Mesenchymal stem cell (in vitro differentiated cells and primary cell): ENCODE measurements around the gene NOS3.
A peak's percentile ranks its signal among the peaks of the same experiment; 100 is the strongest.

Experiments used
- DNase-seq: peaks from one replicate; pipeline ENCODE4 v3.0.0-alpha.2; 2013
- H2AFZ ChIP-seq: one replicate; pipeline ENCODE4 v1.6.1; 2013; ENCODE audit warnings: low read depth, mild to moderate bottlenecking, control low read depth, inconsistent platforms, low read length, moderate library complexity
- H2AK5ac ChIP-seq: 2 replicates; pipeline ENCODE4 v1.6.1; 2013; ENCODE audit warnings: low read length, moderate library complexity, mild to moderate bottlenecking, inconsistent platforms; ENCODE audit not compliant: severe bottlenecking
- H2BK120ac ChIP-seq: one replicate; pipeline ENCODE4 v1.6.1; 2013; ENCODE audit warnings: low read depth, mild to moderate bottlenecking, inconsistent platforms, low read length, moderate library complexity
- H2BK12ac ChIP-seq, 2 experiments: one replicate each; pipeline ENCODE4 v1.6.1; 2013; ENCODE audit warnings: inconsistent platforms in 2 of 2, low read length in 2 of 2, mild to moderate bottlenecking in 2 of 2, moderate library complexity in 2 of 2, control low read depth in 1 of 2
- H2BK15ac ChIP-seq: one replicate; pipeline ENCODE4 v1.6.1; 2013; ENCODE audit warnings: mild to moderate bottlenecking, low read depth, inconsistent platforms; ENCODE audit not compliant: poor library complexity, severe bottlenecking
- H2BK5ac ChIP-seq: 2 replicates; pipeline ENCODE4 v1.6.1; 2013; ENCODE audit warnings: low read depth, mild to moderate bottlenecking, low read length, control low read depth, inconsistent platforms; ENCODE audit not compliant: poor library complexity, severe bottlenecking
- H3K14ac ChIP-seq, 2 experiments: one replicate each; pipeline ENCODE4 v1.6.1; 2013; ENCODE audit warnings: inconsistent platforms in 2 of 2, low read length in 2 of 2, control low read depth in 1 of 2, mild to moderate bottlenecking in 1 of 2, moderate library complexity in 1 of 2
- H3K18ac ChIP-seq, 2 experiments: one replicate each; pipeline ENCODE4 v1.6.1; 2013; ENCODE audit warnings: inconsistent platforms in 2 of 2, low read length in 2 of 2, control low read depth in 1 of 2, low read depth in 1 of 2, mild to moderate bottlenecking in 1 of 2
- H3K23ac ChIP-seq, 2 experiments: one replicate each; pipeline ENCODE4 v1.6.1; 2013; ENCODE audit warnings: inconsistent platforms in 2 of 2, low read length in 2 of 2, mild to moderate bottlenecking in 2 of 2, moderate library complexity in 2 of 2, control low read depth in 1 of 2
- H3K27ac ChIP-seq: 2 replicates; pipeline ENCODE4 v1.5.1; 2013; ENCODE audit warnings: mild to moderate bottlenecking, moderate library complexity, low read length, control low read depth, inconsistent platforms; ENCODE audit not compliant: poor library complexity, severe bottlenecking
- H3K27me3 ChIP-seq, 2 experiments: 2 replicates each; pipeline versions ENCODE4 v1.6.1 to v1.7.0; 2013; ENCODE audit warnings: low read length in 2 of 2, mild to moderate bottlenecking in 2 of 2, moderate library complexity in 2 of 2, control low read depth in 1 of 2, inconsistent platforms in 1 of 2; ENCODE audit not compliant: control insufficient read depth in 1 of 2, insufficient read depth in 1 of 2
- H3K36me3 ChIP-seq, 2 experiments: 2 replicates each; pipeline versions ENCODE4 v1.6.1 to v1.7.0; 2013; ENCODE audit warnings: low read length in 2 of 2, control low read depth in 1 of 2, inconsistent platforms in 1 of 2, low read depth in 1 of 2, mild to moderate bottlenecking in 1 of 2; ENCODE audit not compliant: insufficient read depth in 2 of 2, control insufficient read depth in 1 of 2
- H3K4ac ChIP-seq, 2 experiments: one replicate each; pipeline ENCODE4 v1.6.1; 2013; ENCODE audit warnings: inconsistent platforms in 2 of 2, low read length in 2 of 2, mild to moderate bottlenecking in 2 of 2, moderate library complexity in 2 of 2, control low read depth in 1 of 2, low read depth in 1 of 2
- H3K4me1 ChIP-seq: 2 replicates; pipeline ENCODE4 v1.6.1; 2013; ENCODE audit warnings: low read depth, low read length, control low read depth; ENCODE audit not compliant: control insufficient read depth, insufficient read depth
- H3K4me2 ChIP-seq: 2 replicates; pipeline ENCODE4 v1.6.1; 2013; ENCODE audit warnings: low read length, mild to moderate bottlenecking, inconsistent platforms; ENCODE audit not compliant: poor library complexity, severe bottlenecking
- H3K4me3 ChIP-seq, 2 experiments: 2 replicates each; pipeline versions ENCODE4 v1.5.1 to v1.7.0; 2013; ENCODE audit warnings: low read length in 2 of 2, mild to moderate bottlenecking in 2 of 2, control low read depth in 1 of 2, low read depth in 1 of 2; ENCODE audit not compliant: insufficient read depth in 1 of 2
- H3K79me1 ChIP-seq: replicated peaks from 2 replicates; pipeline ENCODE4 v1.6.1; 2013; ENCODE audit warnings: mild to moderate bottlenecking, control low read depth, low read length, inconsistent platforms; ENCODE audit not compliant: poor library complexity, severe bottlenecking
- H3K9ac ChIP-seq: 2 replicates; pipeline ENCODE4 v1.7.0; 2013; ENCODE audit warnings: mild to moderate bottlenecking, low read length, moderate library complexity
- H3K9me3 ChIP-seq: 2 replicates; pipeline ENCODE4 v1.7.0; 2013; ENCODE audit warnings: mild to moderate bottlenecking, low read length; ENCODE audit not compliant: control insufficient read depth
- H4K8ac ChIP-seq: one replicate; pipeline ENCODE4 v1.6.1; 2013; ENCODE audit warnings: inconsistent platforms, mild to moderate bottlenecking, low read length, moderate library complexity
- H4K91ac ChIP-seq: one replicate; pipeline ENCODE4 v1.6.1; 2013; ENCODE audit warnings: mild to moderate bottlenecking, low read length, inconsistent platforms
- WGBS: methylation state at CpG from one replicate; pipeline ENCODE4 v1.1.7; 2013; ENCODE audit warnings: mixed read lengths; 5-methylcytosine and 5-hydroxymethylcytosine counted together

The NOS3 gene

GRCh38 chr7:150967349-150967748, 23.5 kb upstream of the NOS3 start:
- H3K9ac ChIP-seq, result no peak overlapping the region
- no peak overlapping the region for H3K4me3 ChIP-seq
- peaks cover 72 to 93% of the 10 kb centered on the region in 2 experiments for H3K27me3 ChIP-seq
- no peak overlapping the region for H2BK12ac ChIP-seq
- H3K27ac ChIP-seq, result no peak overlapping the region
- H2BK15ac ChIP-seq, result no peak overlapping the region
- H4K91ac ChIP-seq, result no peak overlapping the region
- H3K23ac ChIP-seq, result no peak overlapping the region
- no peaks in the 10 kb centered on the region for H3K79me1 ChIP-seq
- H2AFZ ChIP-seq, result no peak overlapping the region
- no peak overlapping the region for H2AK5ac ChIP-seq
- no peak overlapping the region for H3K4me2 ChIP-seq
- H4K8ac ChIP-seq, result no peak overlapping the region
- H3K4ac ChIP-seq, result no peak overlapping the region
- H3K9me3 ChIP-seq, result no peaks in the 10 kb centered on the region
- DNase-seq, result no peak
- no peak overlapping the region for H3K18ac ChIP-seq
- H2BK5ac ChIP-seq, result no peak overlapping the region
- H3K36me3 ChIP-seq, result no peaks in the 10 kb centered on the region
- no peak overlapping the region for H3K14ac ChIP-seq
- peaks cover 9% of the 10 kb centered on the region for H3K4me1 ChIP-seq
- H2BK120ac ChIP-seq, result no peak overlapping the region
- 78% methylated on average over 4 of the region's 6 CpGs for WGBS

GRCh38 chr7:150968056-150968733, 22.6 kb upstream of the NOS3 start:
- 95% methylated on average over 15 of the region's 15 CpGs for WGBS
- H2BK15ac ChIP-seq, result no peak overlapping the region
- H3K79me1 ChIP-seq, result no peaks in the 10 kb centered on the region
- no peak overlapping the region for H2BK5ac ChIP-seq
- no peak overlapping the region for H3K18ac ChIP-seq
- peaks cover 81 to 94% of the 10 kb centered on the region in 2 experiments for H3K27me3 ChIP-seq
- H3K4me2 ChIP-seq, result no peak overlapping the region
- no peak overlapping the region for H2BK120ac ChIP-seq
- no peak overlapping the region for H2AFZ ChIP-seq
- no peak overlapping the region for H4K91ac ChIP-seq
- H3K23ac ChIP-seq, result no peak overlapping the region
- no peak overlapping the region for H3K4ac ChIP-seq
- no peaks in the 10 kb centered on the region for H3K36me3 ChIP-seq
- H3K9ac ChIP-seq, result no peak overlapping the region
- no peak overlapping the region for H3K14ac ChIP-seq
- H4K8ac ChIP-seq, result no peak overlapping the region
- DNase-seq, result no peak
- H2AK5ac ChIP-seq, result no peak overlapping the region
- peaks cover 4% of the 10 kb centered on the region for H3K4me1 ChIP-seq
- no peak overlapping the region for H2BK12ac ChIP-seq
- no peaks in the 10 kb centered on the region for H3K9me3 ChIP-seq
- no peak overlapping the region for H3K27ac ChIP-seq
- H3K4me3 ChIP-seq, result peak overlapping the region in 1 of 2 experiments; percentile 43

- Histone ChIP-seq H4K8ac (no peak overlapping the region), H4K91ac (no peak overlapping the region), H2BK120ac (no peak overlapping the region), H3K14ac (no peak overlapping the region), H3K4me2 (no peak overlapping the region), H2BK12ac (no peak overlapping the region), H3K4me1 (peaks cover 4% of the 10 kb centered on the region), H3K79me1 (no peaks in the 10 kb centered on the region), H3K18ac (no peak overlapping the region), H3K23ac (no peak overlapping the region), H2AFZ (no peak overlapping the region), H3K36me3 (no peaks in the 10 kb centered on the region), H3K27me3 (peaks cover 84 to 97% of the 10 kb centered on the region in 2 experiments), H3K9ac (no peak overlapping the region), H2AK5ac (no peak overlapping the region), H3K9me3 (no peaks in the 10 kb centered on the region), H3K4me3 (peak overlapping the region in 1 of 2 experiments; percentile 43), H2BK5ac (no peak overlapping the region), H3K4ac (no peak overlapping the region), H2BK15ac (no peak overlapping the region), H3K27ac (no peak overlapping the region)
- no peak for DNase-seq
- 86% methylated on average over 16 of the region's 16 CpGs for WGBS
Measured at GRCh38 chr7:150968734-150969372, 22.0 kb upstream of the NOS3 start.

- Histone ChIP-seq H3K23ac (no peak overlapping the region), H3K14ac (no peak overlapping the region), H4K8ac (no peak overlapping the region), H3K27me3 (peaks cover 83 to 95% of the 10 kb centered on the region in 2 experiments), H2BK15ac (no peak overlapping the region), H3K18ac (no peak overlapping the region), H3K9me3 (no peaks in the 10 kb centered on the region), H3K4me3 (no peak overlapping the region), H2AFZ (no peak overlapping the region), H2AK5ac (no peak overlapping the region), H3K79me1 (no peaks in the 10 kb centered on the region), H3K4me2 (no peak overlapping the region), H2BK5ac (no peak overlapping the region), H2BK12ac (no peak overlapping the region), H3K36me3 (no peaks in the 10 kb centered on the region), H4K91ac (no peak overlapping the region), H2BK120ac (no peak overlapping the region), H3K9ac (no peak overlapping the region), H3K4ac (no peak overlapping the region), H3K4me1 (peaks cover 5% of the 10 kb centered on the region), H3K27ac (no peak overlapping the region)
- WGBS, result 92% methylated on average over 7 of the region's 7 CpGs
- DNase-seq, result no peak
Measured at GRCh38 chr7:150969475-150969874, 21.3 kb upstream of the NOS3 start.
